NCI-H82 treated with DMSO at 0.1 percent for 48 hours (cell line): ENCODE measurements around the gene SUSD3.

Experiments
- DNase-seq: peaks from one replicate; lab custom pipeline; 2025; ENCODE audit not compliant: unreplicated experiment; lab: John Stamatoyannopoulos, UW

SUSD3 gene

GRCh38 chr9:93072383-93072795, 13.9 kb downstream of the SUSD3 start:
- no peak for DNase-seq

- no peak for DNase-seq
These were observed 17.7 kb downstream of the SUSD3 start for GRCh38 chr9:93076101-93076791.

- no peak for DNase-seq
These were observed 18.3 kb downstream of the SUSD3 start for GRCh38 chr9:93076792-93077128.

- DNase-seq, result no peak
These were observed 18.9 kb downstream of the SUSD3 start for GRCh38 chr9:93077367-93077766.

- DNase-seq, result no peak
These were observed 19.3 kb downstream of the SUSD3 start for GRCh38 chr9:93077811-93078210.

- DNase-seq, result no peak
These were observed 20.9 kb downstream of the SUSD3 start for GRCh38 chr9:93079371-93079770.

- no peak for DNase-seq
These were observed 21.9 kb downstream of the SUSD3 start for GRCh38 chr9:93080406-93080805.

GRCh38 chr9:93081081-93081529, 22.6 kb downstream of the SUSD3 start:
- no peak for DNase-seq

GRCh38 chr9:93081931-93082330, 23.4 kb downstream of the SUSD3 start:
- DNase-seq, result no peak

- no peak for DNase-seq
These were observed 24.4 kb downstream of the SUSD3 start for GRCh38 chr9:93082841-93083411.

- no peak for DNase-seq
These were observed 25.3 kb downstream of the SUSD3 start for GRCh38 chr9:93083592-93084470.

- no peak for DNase-seq
These were observed 26.0 kb downstream of the SUSD3 start for GRCh38 chr9:93084471-93084881.

- no peak for DNase-seq
These were observed 27.2 kb downstream of the SUSD3 start for GRCh38 chr9:93085676-93086075.

- no peak for DNase-seq
These were observed 28.1 kb downstream of the SUSD3 start for GRCh38 chr9:93086447-93087224.

- no peak for DNase-seq
These were observed 29.6 kb downstream of the SUSD3 start for GRCh38 chr9:93087971-93088655.

- no peak for DNase-seq
These were observed 30.1 kb downstream of the SUSD3 start for GRCh38 chr9:93088656-93089015.

- no peak for DNase-seq
These were observed 30.5 kb downstream of the SUSD3 start for GRCh38 chr9:93089024-93089423.

- DNase-seq, result no peak
These were observed 31.0 kb downstream of the SUSD3 start for GRCh38 chr9:93089481-93089991.

GRCh38 chr9:93090091-93090655, 31.7 kb downstream of the SUSD3 start:
- no peak for DNase-seq

GRCh38 chr9:93091056-93091452, 32.6 kb downstream of the SUSD3 start:
- no peak for DNase-seq
